ENCODE measurements around the gene EVA1A.

The EVA1A gene

DNA sequence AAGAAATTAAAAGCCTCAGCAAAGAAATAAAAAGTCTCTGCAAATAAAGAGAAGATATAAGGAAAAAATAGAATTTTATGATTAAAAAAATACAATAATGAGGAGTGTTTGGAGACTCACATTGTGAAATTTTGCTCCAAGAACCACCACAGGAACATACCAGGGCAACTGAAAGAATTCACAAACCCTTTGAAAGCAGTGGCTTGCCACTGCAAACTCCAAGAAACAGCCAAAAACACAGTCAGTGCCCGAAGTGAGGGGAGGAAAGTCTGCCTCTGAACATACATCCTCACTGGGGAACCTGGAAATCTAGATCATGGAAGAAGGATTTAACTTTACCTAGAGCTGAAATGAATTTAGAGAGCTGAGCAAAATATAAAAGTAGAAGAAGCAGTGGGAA is 33.1 kb downstream of the EVA1A start:
- Histone ChIP-seq H3K36me3 (ENCODE audit: control insufficient read depth in 1 of 2, insufficient read depth in 2 of 2, low read length in 2 of 2) (no peaks in the 10 kb centered on the region), H3K27me3 (ENCODE audit: insufficient read depth, low read length) (no peaks in the 10 kb centered on the region), H3K4ac (ENCODE audit: low read depth, low read length) (no peak overlapping the region), H4K91ac (ENCODE audit: low read depth, low read length) (no peak overlapping the region), H3K18ac (ENCODE audit: low read length) (no peak overlapping the region), H2BK5ac (ENCODE audit: low read depth, low read length, poor library complexity) (no peak overlapping the region), H3K4me1 (ENCODE audit: control insufficient read depth in 1 of 2, insufficient read depth in 2 of 2, low read length in 2 of 2) (peaks cover 14 to 22% of the 10 kb centered on the region in 2 experiments), H2AK5ac (ENCODE audit: low read length) (no peak overlapping the region), H3K9ac (ENCODE audit: low read length) (no peak overlapping the region), H3K23ac (ENCODE audit: low read length) (no peak overlapping the region), H2AFZ (ENCODE audit: insufficient read depth, low read length, poor library complexity) (no peak overlapping the region), H4K12ac (ENCODE audit: low read depth, low read length) (no peak overlapping the region), H3K79me2 (ENCODE audit: control insufficient read depth, insufficient read depth, low read length, poor library complexity) (no peaks in the 10 kb centered on the region), H3K4me2 (ENCODE audit: low read length) (no peak overlapping the region), H4K8ac (ENCODE audit: low read depth, low read length) (no peak overlapping the region), H3K9me3 (ENCODE audit: insufficient read depth, low read depth, low read length) (no peaks in the 10 kb centered on the region), H3K14ac (ENCODE audit: low read length) (no peak overlapping the region), H2BK120ac (ENCODE audit: insufficient read depth, low read length, poor library complexity) (peak overlapping the region; percentile 20), H3K4me3 (ENCODE audit: low read depth, low read length) (no peak overlapping the region), H2BK12ac (ENCODE audit: low read length) (no peak overlapping the region), H3K27ac (ENCODE audit: low read depth, low read length) (no peak overlapping the region), H3K79me1 (ENCODE audit: low read length) (peaks cover 2% of the 10 kb centered on the region)
- no peak for DNase-seq
- no CpG with 5 or more reads among the region's 1 CpG for WGBS (ENCODE audit: extremely low coverage, insufficient coverage, insufficient read length)

DNA sequence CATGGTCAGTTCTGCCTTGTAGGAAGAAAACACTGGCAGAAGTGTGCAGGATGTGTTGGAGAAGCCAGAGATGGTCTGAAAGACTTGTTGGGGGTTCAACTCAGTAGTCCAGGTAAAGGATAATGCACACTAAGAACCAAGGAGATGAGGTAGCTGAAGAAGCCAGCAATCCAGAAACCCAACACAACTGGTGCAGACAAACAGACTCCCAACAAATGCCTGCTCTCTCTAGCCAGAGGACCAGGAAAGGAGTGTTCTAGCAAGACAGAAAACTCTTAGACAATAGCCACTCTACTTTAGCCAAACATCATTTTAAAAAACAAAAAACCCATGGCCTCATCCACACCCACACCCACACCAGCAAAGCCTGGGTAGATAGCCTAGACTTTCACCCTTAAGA is 33.9 kb downstream of the EVA1A start:
- Histone ChIP-seq H3K14ac (ENCODE audit: low read length) (no peak overlapping the region), H3K27ac (ENCODE audit: low read depth, low read length) (no peak overlapping the region), H3K4me1 (ENCODE audit: control insufficient read depth in 1 of 2, insufficient read depth in 2 of 2, low read length in 2 of 2) (peaks cover 19 to 24% of the 10 kb centered on the region in 2 experiments)

DNA sequence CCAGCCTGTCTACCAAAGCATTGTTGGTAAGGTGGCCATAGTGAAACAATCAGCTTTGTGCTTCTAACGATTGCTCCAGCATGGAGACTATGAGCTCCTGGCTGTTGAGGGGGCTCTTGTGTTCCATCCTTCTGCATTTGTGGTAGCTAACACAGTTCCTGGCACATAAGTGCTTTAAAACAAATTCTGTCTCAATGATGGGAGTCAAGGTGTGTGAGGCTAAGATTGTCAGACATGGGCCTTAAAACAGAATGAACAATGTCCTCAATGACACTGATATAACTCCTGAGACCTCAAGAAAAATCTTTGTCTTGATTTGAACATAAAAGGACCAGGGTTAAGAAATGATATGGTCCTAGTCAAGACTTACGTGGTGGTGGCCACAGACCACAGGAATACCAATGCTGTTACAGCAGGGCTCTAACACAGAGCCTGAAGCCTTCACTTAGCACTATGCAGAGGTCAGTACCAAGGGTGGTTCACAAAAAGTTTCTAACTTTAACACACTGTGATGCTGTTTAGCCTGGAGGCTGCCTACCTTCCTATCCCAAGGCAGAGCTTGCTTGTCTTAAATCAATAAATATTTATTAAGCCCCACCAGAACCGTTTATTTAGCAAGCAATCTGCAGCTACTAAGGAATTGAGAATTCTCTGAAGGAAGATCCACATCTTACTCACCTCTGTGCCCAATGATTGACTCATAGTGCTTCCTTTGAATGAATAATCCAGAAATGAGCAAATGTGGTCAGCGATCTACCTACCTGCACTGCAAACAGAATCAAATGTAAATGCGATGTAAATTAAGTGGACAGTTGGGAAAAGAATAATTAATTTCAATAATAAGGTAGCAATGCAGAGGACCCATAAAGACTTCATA is 35.1 kb downstream of the EVA1A start:
- no CpG with 5 or more reads among the region's 5 CpGs for WGBS (ENCODE audit: extremely low coverage, insufficient coverage, insufficient read length)
- no peak overlapping the region for H3K4ac ChIP-seq (ENCODE audit: low read depth, low read length)
- H4K12ac ChIP-seq (ENCODE audit: low read depth, low read length): no peak overlapping the region
- no peaks in the 10 kb centered on the region for H3K79me2 ChIP-seq (ENCODE audit: control insufficient read depth, insufficient read depth, low read length, poor library complexity)
- H3K9me3 ChIP-seq (ENCODE audit: insufficient read depth, low read depth, low read length): no peaks in the 10 kb centered on the region
- no peak overlapping the region for H3K9ac ChIP-seq (ENCODE audit: low read length)
- no peak overlapping the region for H3K27ac ChIP-seq (ENCODE audit: low read depth, low read length)
- peaks cover 19 to 24% of the 10 kb centered on the region in 2 experiments for H3K4me1 ChIP-seq (ENCODE audit: control insufficient read depth in 1 of 2, insufficient read depth in 2 of 2, low read length in 2 of 2)
- no peak overlapping the region for H3K4me2 ChIP-seq (ENCODE audit: low read length)
- H3K36me3 ChIP-seq (ENCODE audit: control insufficient read depth in 1 of 2, insufficient read depth in 2 of 2, low read length in 2 of 2): no peaks in the 10 kb centered on the region
- H3K4me3 ChIP-seq (ENCODE audit: low read depth, low read length): no peak overlapping the region
- H3K79me1 ChIP-seq (ENCODE audit: low read length): peaks cover 2% of the 10 kb centered on the region
- no peak overlapping the region for H2BK5ac ChIP-seq (ENCODE audit: low read depth, low read length, poor library complexity)
- no peak overlapping the region for H3K23ac ChIP-seq (ENCODE audit: low read length)
- H4K8ac ChIP-seq (ENCODE audit: low read depth, low read length): no peak overlapping the region
- H2AK5ac ChIP-seq (ENCODE audit: low read length): no peak overlapping the region
- DNase-seq: no peak
- H3K18ac ChIP-seq (ENCODE audit: low read length): no peak overlapping the region
- no peak overlapping the region for H3K14ac ChIP-seq (ENCODE audit: low read length)
- H2BK12ac ChIP-seq (ENCODE audit: low read length): no peak overlapping the region
- H3K27me3 ChIP-seq (ENCODE audit: insufficient read depth, low read length): no peaks in the 10 kb centered on the region
- no peak overlapping the region for H2AFZ ChIP-seq (ENCODE audit: insufficient read depth, low read length, poor library complexity)
- no peak overlapping the region for H4K91ac ChIP-seq (ENCODE audit: low read depth, low read length)
- no peak overlapping the region for H2BK120ac ChIP-seq (ENCODE audit: insufficient read depth, low read length, poor library complexity)

More for the DNA sequence above, 33.9 kb downstream of the EVA1A start:
- peak overlapping the region; percentile 20 for H2BK12ac ChIP-seq (ENCODE audit: low read length)
- no peak overlapping the region for H2BK120ac ChIP-seq (ENCODE audit: insufficient read depth, low read length, poor library complexity)
- no peak overlapping the region for H4K91ac ChIP-seq (ENCODE audit: low read depth, low read length)
- H3K4me3 ChIP-seq (ENCODE audit: low read depth, low read length): no peak overlapping the region
- H3K36me3 ChIP-seq (ENCODE audit: control insufficient read depth in 1 of 2, insufficient read depth in 2 of 2, low read length in 2 of 2): no peaks in the 10 kb centered on the region
- no peak overlapping the region for H2AFZ ChIP-seq (ENCODE audit: insufficient read depth, low read length, poor library complexity)
- no peak overlapping the region for H3K4me2 ChIP-seq (ENCODE audit: low read length)
- no peak overlapping the region for H3K18ac ChIP-seq (ENCODE audit: low read length)
- no peak overlapping the region for H3K9ac ChIP-seq (ENCODE audit: low read length)
- no peaks in the 10 kb centered on the region for H3K27me3 ChIP-seq (ENCODE audit: insufficient read depth, low read length)
- no peak overlapping the region for H4K8ac ChIP-seq (ENCODE audit: low read depth, low read length)
- H2AK5ac ChIP-seq (ENCODE audit: low read length): no peak overlapping the region
- H2BK5ac ChIP-seq (ENCODE audit: low read depth, low read length, poor library complexity): no peak overlapping the region
- H3K9me3 ChIP-seq (ENCODE audit: insufficient read depth, low read depth, low read length): no peaks in the 10 kb centered on the region
- no peak overlapping the region for H3K23ac ChIP-seq (ENCODE audit: low read length)
- H3K4ac ChIP-seq (ENCODE audit: low read depth, low read length): no peak overlapping the region
- H4K12ac ChIP-seq (ENCODE audit: low read depth, low read length): no peak overlapping the region
- H3K79me1 ChIP-seq (ENCODE audit: low read length): peaks cover 2% of the 10 kb centered on the region
- no peak for DNase-seq
- no peaks in the 10 kb centered on the region for H3K79me2 ChIP-seq (ENCODE audit: control insufficient read depth, insufficient read depth, low read length, poor library complexity)

DNA sequence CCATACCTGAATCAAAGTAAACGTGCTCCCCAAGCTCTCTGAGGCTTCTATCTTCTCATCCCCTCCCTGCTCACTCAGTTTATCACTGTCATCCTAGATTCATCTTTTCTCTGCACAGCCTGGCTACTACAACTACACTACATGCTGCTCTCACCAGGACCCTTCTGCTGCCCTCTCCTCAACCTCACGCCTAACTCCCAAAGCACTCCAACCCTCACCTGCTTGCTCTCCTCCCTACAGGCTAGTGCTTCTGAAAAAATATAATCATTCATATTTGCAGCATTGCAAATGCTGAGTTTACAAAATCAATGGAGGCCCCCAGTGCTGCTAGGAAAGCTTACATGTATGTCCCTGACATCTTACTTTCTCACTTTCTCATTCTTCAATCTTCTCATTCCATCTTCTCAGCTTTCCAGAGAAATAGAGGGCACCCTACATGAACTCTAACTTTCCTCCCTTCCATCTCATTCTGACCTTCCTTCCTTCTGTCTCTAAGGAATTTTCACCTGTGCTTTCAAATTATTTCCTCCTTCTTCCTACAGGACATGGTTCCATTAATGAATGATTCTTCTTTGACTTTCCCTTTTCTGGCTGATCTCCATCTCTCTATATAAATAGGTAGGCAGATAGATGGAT is 36.3 kb downstream of the EVA1A start:
- Histone ChIP-seq H3K18ac (ENCODE audit: low read length) (no peak overlapping the region), H3K79me1 (ENCODE audit: low read length) (peaks cover 2% of the 10 kb centered on the region), H4K12ac (ENCODE audit: low read depth, low read length) (no peak overlapping the region), H3K79me2 (ENCODE audit: control insufficient read depth, insufficient read depth, low read length, poor library complexity) (no peaks in the 10 kb centered on the region), H2AK5ac (ENCODE audit: low read length) (no peak overlapping the region), H4K91ac (ENCODE audit: low read depth, low read length) (no peak overlapping the region), H3K27ac (ENCODE audit: low read depth, low read length) (no peak overlapping the region), H3K23ac (ENCODE audit: low read length) (no peak overlapping the region), H2BK120ac (ENCODE audit: insufficient read depth, low read length, poor library complexity) (no peak overlapping the region), H3K4me2 (ENCODE audit: low read length) (no peak overlapping the region), H2AFZ (ENCODE audit: insufficient read depth, low read length, poor library complexity) (no peak overlapping the region), H3K9ac (ENCODE audit: low read length) (no peak overlapping the region), H4K8ac (ENCODE audit: low read depth, low read length) (no peak overlapping the region), H2BK12ac (ENCODE audit: low read length) (no peak overlapping the region), H3K4ac (ENCODE audit: low read depth, low read length) (no peak overlapping the region), H3K4me1 (ENCODE audit: control insufficient read depth in 1 of 2, insufficient read depth in 2 of 2, low read length in 2 of 2) (peaks cover 19 to 24% of the 10 kb centered on the region in 2 experiments), H3K14ac (ENCODE audit: low read length) (no peak overlapping the region), H3K36me3 (ENCODE audit: control insufficient read depth in 1 of 2, insufficient read depth in 2 of 2, low read length in 2 of 2) (no peaks in the 10 kb centered on the region), H3K27me3 (ENCODE audit: insufficient read depth, low read length) (no peaks in the 10 kb centered on the region), H3K4me3 (ENCODE audit: low read depth, low read length) (no peak overlapping the region), H3K9me3 (ENCODE audit: insufficient read depth, low read depth, low read length) (no peaks in the 10 kb centered on the region), H2BK5ac (ENCODE audit: low read depth, low read length, poor library complexity) (no peak overlapping the region)
- no peak for DNase-seq
- no CpG with 5 or more reads among the region's 2 CpGs for WGBS (ENCODE audit: extremely low coverage, insufficient coverage, insufficient read length)
